IMR-90 (cell line): Measurements from ENCODE around the gene TMEM131. TPM values are rescaled to one million over a fixed set of nuclear protein-coding genes. Genes with fewer than 3 reads are reported as not detected.
"Not testable (repeated sequence)": the region's sequence is repeated elsewhere in the genome, so short reads cannot be mapped to it uniquely, and the experiment has no call there.

Source experiments
- ATAC-seq: fragments of 200-7000 bp; cut with Tn5 transposase; 2 replicates; pipeline ENCODE4 v1.9.1; 2020; ENCODE audit warnings: low read depth, mild to moderate bottlenecking, moderate library complexity
- BruUV-seq: library from RNA; stranded (reverse); fragments of 400-500 nt; replicated peaks from 2 replicates; lab custom pipeline; 2021; lab: Mats Ljungman, UMichigan
- CTCF ChIA-PET: fragments of 300-600 bp; formaldehyde crosslinking; extraction: SDS; loops from one replicate; lab custom pipeline; 2021; ENCODE audit warnings: antibody characterized with exemption; lab: Yijun Ruan, JAX
- POLR2A ChIA-PET: fragments of 300-600 bp; sonication (Branson Sonifier 250); formaldehyde crosslinking; loops from one replicate; lab custom pipeline; 2022; ENCODE audit warnings: antibody characterized with exemption; ENCODE audit not compliant: unreplicated experiment; lab: Charles Lee
- DNase-seq: peaks from one replicate; pipeline ENCODE4 v3.0.0; 2013
- H2AFZ ChIP-seq: replicated peaks from 2 replicates; pipeline ENCODE3; 2013; ENCODE audit warnings: low read length, mild to moderate bottlenecking; ENCODE audit not compliant: poor library complexity
- H2AK5ac ChIP-seq: 2 replicates; pipeline ENCODE4 v1.6.1; 2013; ENCODE audit warnings: low read depth, low read length, inconsistent platforms
- H2AK9ac ChIP-seq: replicated peaks from 2 replicates; pipeline ENCODE3; 2013; ENCODE audit warnings: mild to moderate bottlenecking, low read depth, low read length, moderate library complexity; ENCODE audit not compliant: poor library complexity
- H2BK120ac ChIP-seq: 2 replicates; pipeline ENCODE4 v1.6.1; 2013; ENCODE audit warnings: low read depth, low read length, inconsistent platforms
- H2BK15ac ChIP-seq: 3 replicates; pipeline ENCODE4 v1.6.1; 2013; ENCODE audit warnings: low read depth, low read length, inconsistent platforms
- H2BK20ac ChIP-seq: 2 replicates; pipeline ENCODE4 v1.6.1; 2013; ENCODE audit warnings: low read depth, mild to moderate bottlenecking, inconsistent platforms, low read length, moderate library complexity
- H2BK5ac ChIP-seq: 2 replicates; pipeline ENCODE4 v1.6.1; 2013; ENCODE audit warnings: mild to moderate bottlenecking, low read depth, low read length, inconsistent platforms; ENCODE audit not compliant: poor library complexity, severe bottlenecking
- H3K14ac ChIP-seq: replicated peaks from 2 replicates; pipeline ENCODE4 v1.6.1; 2013; ENCODE audit warnings: low read depth, low read length, inconsistent platforms
- H3K18ac ChIP-seq: 2 replicates; pipeline ENCODE4 v1.6.1; 2013; ENCODE audit warnings: low read depth, low read length, control low read depth
- H3K23ac ChIP-seq: 2 replicates; pipeline ENCODE4 v1.6.1; 2013; ENCODE audit warnings: low read depth, low read length, inconsistent platforms
- H3K27ac ChIP-seq: 2 replicates; pipeline ENCODE4 v1.5.1; 2013; ENCODE audit warnings: mild to moderate bottlenecking, control low read depth, low read length; ENCODE audit not compliant: insufficient read depth
- H3K27me3 ChIP-seq: 2 replicates; pipeline ENCODE4 v1.6.1; 2013; ENCODE audit warnings: low read length; ENCODE audit not compliant: control insufficient read depth, insufficient read depth
- H3K36me3 ChIP-seq: 2 replicates; pipeline ENCODE4 v1.6.1; 2013; ENCODE audit warnings: low read length, mixed read lengths; ENCODE audit not compliant: control insufficient read depth, insufficient read depth
- H3K4ac ChIP-seq: 2 replicates; pipeline ENCODE4 v1.6.1; 2013; ENCODE audit warnings: low read depth, low read length, inconsistent platforms
- H3K4me1 ChIP-seq: 2 replicates; pipeline ENCODE4 v1.6.1; 2013; ENCODE audit warnings: low read length, mixed read lengths; ENCODE audit not compliant: control insufficient read depth, insufficient read depth
- H3K4me2 ChIP-seq: 2 replicates; pipeline ENCODE4 v1.6.1; 2013; ENCODE audit warnings: low read depth, mild to moderate bottlenecking, control low read depth, low read length, moderate library complexity
- H3K4me3 ChIP-seq: 2 replicates; pipeline ENCODE4 v1.5.1; 2013; ENCODE audit warnings: low read depth, mild to moderate bottlenecking, control low read depth, low read length, moderate library complexity; ENCODE audit not compliant: insufficient read depth
- H3K56ac ChIP-seq: 2 replicates; pipeline ENCODE4 v1.6.1; 2013; ENCODE audit warnings: low read length, inconsistent platforms; ENCODE audit not compliant: insufficient read depth; ENCODE audit errors: extremely low read depth
- H3K79me1 ChIP-seq, 2 experiments: 2 replicates each; pipeline ENCODE4 v1.6.1; 2013; ENCODE audit warnings: low read length in 2 of 2, inconsistent platforms in 1 of 2, low read depth in 1 of 2
- H3K9ac ChIP-seq: 2 replicates; pipeline ENCODE4 v1.6.1; 2013; ENCODE audit warnings: low read depth, low read length, control low read depth
- H3K9me1 ChIP-seq: 2 replicates; pipeline ENCODE4 v1.6.1; 2013; ENCODE audit warnings: low read length, inconsistent platforms; ENCODE audit not compliant: insufficient read depth
- H3K9me3 ChIP-seq: 2 replicates; pipeline ENCODE4 v1.6.1; 2013; ENCODE audit warnings: low read length; ENCODE audit not compliant: control insufficient read depth, insufficient read depth
- H4K20me1 ChIP-seq: 2 replicates; pipeline ENCODE4 v1.6.1; 2013; ENCODE audit warnings: low read length, inconsistent platforms; ENCODE audit not compliant: insufficient read depth
- H4K5ac ChIP-seq: 2 replicates; pipeline ENCODE4 v1.6.1; 2013; ENCODE audit warnings: mild to moderate bottlenecking, low read depth, low read length, control low read depth
- H4K8ac ChIP-seq, 2 experiments: 2 replicates each; pipeline ENCODE4 v1.6.1; 2013; ENCODE audit warnings: low read depth in 2 of 2, low read length in 2 of 2, control low read depth in 1 of 2, inconsistent platforms in 1 of 2
- H4K91ac ChIP-seq: 2 replicates; pipeline ENCODE4 v1.6.1; 2013; ENCODE audit warnings: low read depth, low read length, inconsistent platforms; ENCODE audit not compliant: insufficient read depth
- WGBS, 2 experiments: methylation state at CpG; one replicate each; pipeline versions ENCODE4 v1.1.5 to v1.1.7; 2013; ENCODE audit warnings: missing lambda C conversion rate in 2 of 2; ENCODE audit not compliant: insufficient read length in 1 of 2; ENCODE audit errors: extremely low coverage in 2 of 2; 5-methylcytosine and 5-hydroxymethylcytosine counted together
- dilution Hi-C: fragments of 300-500 bp; cut with HindIII; formaldehyde crosslinking; loops from one replicate; pipeline ENCODE4 v1.14.3; 2018; ENCODE audit warnings: low sequenced_read_pairs; ENCODE audit not compliant: unreplicated experiment
- in situ Hi-C: fragments of 300-500 bp; cut with MboI; formaldehyde crosslinking; loops from 3 replicates; pipeline ENCODE4 v1.14.3; 2019; ENCODE audit warnings: low sequenced_read_pairs, inconsistent platforms, mixed read lengths
- intact Hi-C: fragments of 100-400 bp; cut with micrococcal nuclease; formaldehyde crosslinking; loops from 2 replicates; pipeline ENCODE4 v1.10.0; 2022
- polyA plus RNA-seq, 3 experiments: library from polyadenylated mRNA; depleted of rRNA; stranded (reverse); fragments of >200 nt; gene quantifications; 2 replicates each; pipeline ENCODE4 v1.2.3, GENCODE V29; 2012; ENCODE audit warnings: low replicate concordance in 1 of 3
- total RNA-seq: library from RNA; depleted of rRNA; stranded (reverse); fragments of >200 nt; gene quantifications from 2 replicates; pipeline ENCODE4 v1.2.3, GENCODE V29; 2012

Gene TMEM131
- total and polyA plus RNA-seq, 2 of the 4 experiments (the other 2 are of a cell fraction): 13.3 to 14.0 TPM

GRCh38 chr2:97878317-97878716 lies 117.4 kb downstream of the TMEM131 start:
- H3K9ac ChIP-seq, H3K4me2 ChIP-seq, DNase-seq, CTCF ChIA-PET, H3K18ac ChIP-seq, H3K9me1 ChIP-seq, intact Hi-C loops, H2AK5ac ChIP-seq, dilution Hi-C loops, H3K23ac ChIP-seq, H2BK15ac ChIP-seq, H4K91ac ChIP-seq, H4K8ac ChIP-seq, H3K4me1 ChIP-seq, H4K20me1 ChIP-seq, H3K4me3 ChIP-seq, H2BK5ac ChIP-seq, H2AFZ ChIP-seq, H2BK120ac ChIP-seq, H3K56ac ChIP-seq, BruUV-seq, H2AK9ac ChIP-seq, H3K4ac ChIP-seq, H3K9me3 ChIP-seq, H3K14ac ChIP-seq, H3K27ac ChIP-seq, ATAC-seq, POLR2A ChIA-PET, H4K5ac ChIP-seq, H3K27me3 ChIP-seq, in situ Hi-C loops, H2BK20ac ChIP-seq, H3K36me3 ChIP-seq: not testable (repeated sequence)
- H3K79me1 ChIP-seq: peaks cover 3 to 26% of the 10 kb centered on the region in 2 experiments; a peak in 3 of 4 replicates
- WGBS, 2 experiments: 100% methylated on average over 1 of the region's 2 CpGs; no CpG with 5 or more reads in 1 of the 2 experiments
